Right renal pelvis (tissue), 4 donors: ENCODE measurements around the gene EWSR1. TPM values are rescaled to one million over a fixed set of nuclear protein-coding genes. Genes with fewer than 3 reads are reported as not detected.

Experiments used
- DNase-seq, 4 donors: peaks; one replicate each; pipeline ENCODE4 v3.0.0-alpha.2; 2013; ENCODE audit warnings: low read depth in 4 of 4, low spot score in 3 of 4, missing footprints in 1 of 4
- polyA plus RNA-seq, 4 donors: library from polyadenylated mRNA; unstranded; fragments of 120-200 nt; gene quantifications; one replicate each; pipeline ENCODE4 v1.2.1, GENCODE V29; 2013; ENCODE audit not compliant: insufficient read length in 4 of 4

EWSR1 gene
- polyA plus RNA-seq, 4 donors = 281 to 341 (median 320) TPM

GRCh38 chr22:29314537-29315285 is 46.6 kb downstream of the EWSR1 start:
- no peak for DNase-seq

- DNase-seq = no peak
Observed at GRCh38 chr22:29315286-29316140, 47.4 kb downstream of the EWSR1 start, which contains the start of gene RASL10A. Gene RASL10A, minus strand, starts transcription at chr22:29315697. Its CDS starts 451 bp downstream, at chr22:29315246.

GRCh38 chr22:29316141-29316828 is 48.2 kb downstream of the EWSR1 start:
- no peak for DNase-seq

GRCh38 chr22:29317827-29318454 is 49.9 kb downstream of the EWSR1 start:
- DNase-seq = no peak

GRCh38 chr22:29319072-29319471 is 51.0 kb downstream of the EWSR1 start:
- DNase-seq = no peak

GRCh38 chr22:29320546-29320945 is 52.5 kb downstream of the EWSR1 start:
- no peak for DNase-seq

GRCh38 chr22:29323641-29324040 is 55.6 kb downstream of the EWSR1 start:
- no peak for DNase-seq

GRCh38 chr22:29325356-29325755 is 57.3 kb downstream of the EWSR1 start:
- DNase-seq = no peak

GRCh38 chr22:29325785-29326315 is 57.8 kb downstream of the EWSR1 start:
- no peak for DNase-seq

- no peak for DNase-seq
Observed at GRCh38 chr22:29326481-29326880, 58.4 kb downstream of the EWSR1 start.

GRCh38 chr22:29327089-29327764 is 59.2 kb downstream of the EWSR1 start:
- no peak for DNase-seq

GRCh38 chr22:29328055-29328454 is 60.0 kb downstream of the EWSR1 start:
- DNase-seq = no peak

GRCh38 chr22:29328566-29329500 is 60.8 kb downstream of the EWSR1 start:
- DNase-seq = no peak

GRCh38 chr22:29329581-29329980 is 61.5 kb downstream of the EWSR1 start:
- no peak for DNase-seq

- DNase-seq = no peak
Observed at GRCh38 chr22:29330291-29330690, 62.2 kb downstream of the EWSR1 start.

GRCh38 chr22:29330753-29331152 is 62.7 kb downstream of the EWSR1 start:
- no peak for DNase-seq

- no peak for DNase-seq
Observed at GRCh38 chr22:29331213-29331612, 63.1 kb downstream of the EWSR1 start.

GRCh38 chr22:29331658-29332300 is 63.7 kb downstream of the EWSR1 start:
- DNase-seq = no peak
